HG03432 (cell line): ENCODE results near the gene SEPSECS.

Experiments used
- ATAC-seq: cut with Tn5 transposase; IDR thresholded peaks from one replicate; pipeline ENCODE4 v1.9.1; 2021; ENCODE audit warnings: mild to moderate bottlenecking, moderate library complexity; ENCODE audit not compliant: unreplicated experiment

SEPSECS gene

DNA sequence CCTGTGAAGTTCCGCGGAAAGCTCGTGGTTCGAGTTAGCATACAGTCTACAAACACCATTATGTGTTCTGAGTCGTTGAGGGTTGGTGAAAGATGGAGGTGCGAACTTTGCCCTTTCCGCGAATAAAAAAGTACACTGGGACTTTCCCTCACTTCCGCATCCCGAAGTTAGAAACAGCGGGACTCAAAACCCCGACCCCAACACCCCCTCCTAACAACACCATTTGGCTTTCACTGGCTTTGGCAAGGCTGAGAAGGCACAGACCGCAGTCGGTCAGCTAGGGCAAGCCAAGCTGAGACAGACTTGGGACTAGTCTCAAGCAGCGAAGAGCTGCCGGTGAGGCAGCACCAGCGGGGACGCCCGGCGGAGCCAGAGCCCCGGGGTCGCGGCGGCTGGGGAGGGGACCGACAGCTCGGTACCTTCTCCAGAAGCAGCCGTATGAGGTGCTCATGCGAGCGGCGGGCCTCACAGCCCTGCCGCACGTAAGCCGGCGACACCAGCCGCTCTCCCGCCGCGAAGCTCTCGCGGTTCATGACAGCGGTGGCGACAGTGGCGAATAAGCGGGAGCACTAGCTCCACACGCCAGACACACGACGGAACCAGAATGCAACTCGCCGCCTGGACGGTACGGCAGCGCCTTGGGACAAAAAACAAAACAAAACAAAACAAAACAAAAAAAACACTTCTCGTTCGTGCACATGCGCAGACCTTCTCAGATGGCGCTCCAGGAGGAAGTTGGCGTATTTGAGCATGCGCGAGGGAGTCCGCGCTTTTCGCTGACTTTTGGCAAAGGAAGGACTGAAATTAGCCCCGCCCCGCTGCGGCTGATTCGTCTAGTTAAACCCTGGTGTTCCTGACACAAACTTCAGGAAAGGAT is at the start of gene SEPSECS:
TSS of gene SEPSECS (minus strand) at position 613 of the 877 bp plus-strand sequence. CDS start at position 533, 80 bp downstream.
- peak; percentile 89 for ATAC-seq

DNA sequence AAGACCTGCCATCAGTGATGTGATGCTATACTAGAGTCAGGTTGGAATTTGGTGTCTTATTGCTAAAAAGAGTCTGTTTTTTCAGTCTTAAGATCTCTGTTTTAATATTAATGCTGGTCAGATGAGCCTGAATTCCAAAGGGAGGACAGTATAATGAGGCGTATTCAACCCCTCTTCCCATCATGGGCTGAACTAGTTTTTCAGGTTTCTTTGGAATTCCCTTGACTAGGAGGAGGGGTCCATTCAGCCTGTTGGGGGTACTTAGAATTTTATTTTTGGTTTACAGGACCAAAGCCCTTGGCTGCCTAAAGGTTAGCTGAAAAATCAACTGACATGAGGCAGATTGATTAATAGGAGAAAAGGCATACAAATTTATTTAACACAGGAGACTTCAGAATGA is 49.5 kb upstream of the SEPSECS start:
- ATAC-seq = no peak

DNA sequence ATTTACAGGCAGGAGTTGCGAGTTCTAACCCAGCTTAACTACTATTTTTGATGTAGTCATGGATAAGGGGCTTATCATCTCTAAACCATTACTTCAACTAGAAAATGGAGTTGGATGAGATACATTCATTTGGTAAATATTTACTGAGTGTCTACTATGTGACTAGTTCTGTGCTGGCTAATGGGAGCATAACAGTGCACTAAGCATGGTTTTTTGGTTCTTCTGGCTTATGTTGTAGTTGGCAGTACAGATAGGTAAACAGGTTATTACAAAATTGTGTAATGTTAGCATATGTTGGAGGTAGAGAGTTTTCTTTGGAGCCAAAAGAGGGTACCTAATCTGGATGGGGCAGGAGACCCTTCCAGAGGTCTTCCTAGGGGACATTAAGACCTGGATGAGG is 47.7 kb upstream of the SEPSECS start:
- no peak for ATAC-seq

DNA sequence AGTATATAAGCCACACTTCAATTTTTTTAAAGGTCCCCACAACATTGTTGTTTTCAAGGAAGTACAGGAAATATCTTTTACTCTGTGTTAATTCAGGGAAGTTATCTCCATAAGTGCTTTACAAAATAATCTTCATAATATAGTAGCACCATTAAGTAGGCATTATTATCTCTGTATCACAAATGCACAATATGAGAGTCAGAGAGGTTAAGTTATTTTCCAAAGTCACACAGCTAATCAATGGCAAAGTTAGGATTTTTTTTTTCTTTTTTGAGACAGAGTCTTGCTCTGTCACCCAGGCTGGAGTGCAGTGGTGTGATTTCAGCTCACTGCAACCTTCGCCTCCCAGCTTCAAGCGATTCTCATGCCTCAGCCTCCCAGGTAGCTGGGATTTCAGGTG is 38.5 kb upstream of the SEPSECS start:
- no peak for ATAC-seq

DNA sequence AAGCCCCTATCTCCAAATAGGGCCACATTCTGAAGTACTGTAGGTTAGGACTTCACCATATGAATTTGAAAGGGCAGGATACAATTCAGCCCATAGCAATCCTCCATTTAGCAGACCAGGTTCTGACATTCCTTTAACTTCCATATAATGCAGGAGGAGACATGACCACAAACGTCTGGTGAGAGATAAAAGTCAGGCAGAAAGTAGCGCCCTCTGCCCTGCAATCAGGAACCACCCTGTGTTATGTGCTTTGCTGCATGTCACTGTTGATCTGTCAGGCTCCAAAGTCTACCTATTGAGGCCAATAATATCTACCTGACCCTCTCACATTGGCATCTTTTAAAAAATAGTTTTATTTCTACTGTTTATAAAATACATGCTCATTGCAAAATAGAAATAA is 30.2 kb upstream of the SEPSECS start:
- ATAC-seq = no peak

DNA sequence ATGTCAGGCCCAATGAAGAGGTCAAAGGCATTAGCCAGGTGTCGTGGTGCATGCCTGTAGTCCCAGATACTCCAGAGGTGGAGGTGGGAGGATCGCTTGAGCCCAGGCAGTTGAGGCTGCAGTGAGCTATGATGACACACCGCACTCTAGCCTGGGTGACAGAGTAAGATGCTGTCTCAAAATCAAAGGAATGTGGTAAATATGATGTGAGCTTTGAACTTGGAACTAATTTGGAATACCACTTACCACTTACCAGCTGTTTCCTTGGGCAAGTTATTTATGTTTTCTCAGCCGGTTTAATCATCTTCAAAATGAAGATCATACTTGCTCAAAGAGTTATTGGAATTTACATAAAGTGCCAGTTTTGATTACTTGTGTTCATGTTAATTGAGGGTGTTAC is 23.8 kb upstream of the SEPSECS start:
- ATAC-seq = no peak

DNA sequence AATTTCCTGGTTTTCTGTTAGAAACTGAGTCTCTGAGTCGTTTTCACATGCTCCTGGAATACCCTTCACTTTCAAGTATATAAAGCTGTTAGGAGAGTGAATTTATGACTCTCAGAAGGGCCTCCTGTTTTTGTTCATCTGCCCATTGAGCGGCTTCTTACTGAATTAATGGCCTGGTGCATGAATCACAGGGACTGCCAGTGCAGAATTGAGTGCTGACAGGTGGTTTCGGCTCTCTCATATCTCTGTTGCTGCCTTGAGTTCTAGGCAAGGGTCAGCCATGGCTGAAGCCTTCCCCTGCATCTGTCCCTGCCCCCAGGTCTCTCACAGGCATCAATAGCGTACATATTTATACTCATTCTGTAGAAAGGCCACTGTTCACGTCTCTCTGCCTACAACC is 22.7 kb upstream of the SEPSECS start:
- no peak for ATAC-seq

DNA sequence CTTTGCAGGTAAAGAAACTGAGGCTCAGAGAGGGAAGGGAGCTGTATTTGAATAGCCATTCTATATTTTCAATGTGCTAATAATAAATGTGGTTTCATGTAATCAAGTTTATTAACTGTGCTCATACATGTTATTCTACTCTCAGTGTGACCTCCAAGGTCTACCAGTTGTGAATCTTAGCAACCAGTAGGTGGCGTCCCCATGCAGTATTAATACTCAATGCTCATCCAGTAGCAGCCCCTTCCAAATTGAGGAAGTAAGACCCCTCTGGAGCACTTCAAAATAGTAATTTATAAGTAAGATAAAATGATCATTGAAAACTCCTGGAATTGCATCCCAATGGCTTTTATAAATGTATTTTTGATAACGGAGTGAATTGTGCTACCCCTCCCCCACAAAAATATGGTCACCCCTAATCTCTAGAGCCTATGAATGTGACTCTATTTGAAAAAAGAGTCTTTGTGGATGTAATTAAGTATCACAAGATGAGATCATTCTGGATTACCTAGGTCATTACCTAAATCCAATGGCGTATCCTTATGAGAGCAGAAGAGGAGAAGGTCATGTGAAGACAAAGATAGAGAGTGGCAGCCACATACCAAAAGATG is 20.4 kb upstream of the SEPSECS start:
- peak; percentile 90 for ATAC-seq

DNA sequence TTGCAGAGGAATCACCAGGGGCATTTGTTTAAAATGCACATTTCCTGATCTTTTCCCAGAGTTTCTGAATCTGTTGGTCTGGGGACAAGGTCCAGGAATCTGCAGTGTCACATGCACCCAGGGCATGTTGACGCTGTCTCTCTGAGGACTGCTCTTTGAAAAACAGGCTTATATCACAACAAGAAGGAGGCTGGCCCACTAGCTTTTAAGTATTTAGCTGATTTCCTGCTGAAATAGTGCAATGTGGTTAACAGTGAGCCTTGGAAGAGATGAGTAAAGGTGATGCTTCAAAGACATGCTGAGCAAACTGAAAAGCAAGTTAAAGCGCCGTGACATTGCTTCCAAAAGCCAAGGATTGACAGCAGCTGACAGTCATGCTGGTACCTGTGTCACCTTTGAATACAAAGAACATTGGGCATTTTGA is 18.6 kb upstream of the SEPSECS start:
- ATAC-seq = no peak

DNA sequence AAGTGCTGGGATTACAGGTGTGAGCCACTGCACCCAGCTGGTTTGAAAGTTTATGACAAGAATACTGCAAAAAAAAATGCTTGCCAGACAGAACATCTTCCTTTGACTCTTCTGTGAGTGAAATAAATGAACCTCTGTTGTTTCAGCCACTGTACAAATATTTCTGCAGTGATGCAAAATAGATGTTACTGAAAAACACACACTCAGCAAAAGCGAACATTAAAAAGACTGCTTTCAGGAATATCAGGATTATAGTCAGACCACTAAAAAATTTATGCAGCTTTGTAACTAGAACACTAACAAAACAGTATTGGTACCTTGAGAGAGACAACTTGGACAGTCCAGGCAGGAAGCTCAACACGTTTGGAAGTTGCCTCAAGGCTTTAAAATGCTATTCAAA is 16.9 kb upstream of the SEPSECS start:
- no peak for ATAC-seq

DNA sequence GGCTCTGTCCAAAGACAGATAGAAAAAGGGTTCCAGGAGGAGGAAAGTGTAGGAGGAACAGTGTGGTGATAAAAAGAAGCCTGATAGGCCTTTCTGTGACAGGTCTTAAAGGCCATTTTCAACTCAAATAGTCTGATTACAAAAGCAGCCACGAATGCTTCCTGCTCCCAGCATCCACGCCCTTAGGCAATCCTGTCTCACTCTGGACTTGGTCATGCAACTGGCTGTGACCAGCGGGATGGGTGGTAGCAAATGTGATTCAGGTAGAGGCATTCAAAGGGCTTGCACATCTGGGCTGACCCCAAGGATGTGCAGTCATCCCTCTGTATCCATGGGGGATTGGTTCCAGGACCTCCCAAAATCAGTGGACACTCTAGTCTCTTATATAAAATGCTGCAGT is 14.4 kb upstream of the SEPSECS start:
- ATAC-seq = no peak

DNA sequence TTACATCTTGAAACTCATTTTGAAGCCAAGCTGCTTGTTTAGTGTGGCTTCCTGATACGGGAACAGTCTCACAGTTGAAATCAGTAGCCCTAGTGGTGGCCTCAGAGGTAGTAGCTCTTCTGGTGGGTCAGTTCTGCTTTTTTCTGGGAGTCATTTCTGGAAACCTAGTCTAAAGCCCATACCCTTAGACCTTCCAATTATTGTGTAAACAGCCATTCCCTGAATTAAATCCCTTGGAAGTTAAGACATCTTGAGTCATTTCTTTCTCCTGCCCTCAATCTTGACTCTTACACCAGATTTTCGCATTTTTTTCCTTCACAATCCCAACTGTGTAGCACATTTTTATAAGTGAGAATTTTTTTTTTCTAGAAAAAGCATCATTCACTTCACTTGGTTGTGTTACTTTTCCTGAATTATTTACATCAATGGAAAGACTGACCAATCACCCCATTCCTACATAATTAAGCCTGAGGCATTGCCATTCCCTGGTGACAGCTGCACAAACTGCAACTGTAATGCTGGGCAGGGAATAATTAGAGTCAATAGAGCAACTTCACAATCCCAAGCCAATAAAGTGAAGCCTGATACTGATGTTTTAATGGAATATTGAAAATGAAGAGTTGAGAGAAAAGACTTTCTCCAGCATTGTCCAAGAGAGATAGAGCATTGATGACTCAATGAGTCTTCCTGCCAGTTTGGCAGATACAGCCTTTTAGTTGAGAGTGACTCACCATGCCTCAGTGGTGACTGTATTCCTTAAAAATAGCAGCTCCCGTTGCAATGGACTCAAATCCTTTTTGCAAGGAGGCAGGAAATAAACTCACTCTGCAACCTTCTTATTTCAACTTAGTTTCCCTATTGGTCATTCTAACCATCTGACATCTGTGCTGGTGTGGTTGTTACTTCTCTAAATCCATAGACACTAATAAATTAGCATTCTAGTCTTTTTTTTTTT is 13.0 kb upstream of the SEPSECS start:
- ATAC-seq = peak; percentile 63

DNA sequence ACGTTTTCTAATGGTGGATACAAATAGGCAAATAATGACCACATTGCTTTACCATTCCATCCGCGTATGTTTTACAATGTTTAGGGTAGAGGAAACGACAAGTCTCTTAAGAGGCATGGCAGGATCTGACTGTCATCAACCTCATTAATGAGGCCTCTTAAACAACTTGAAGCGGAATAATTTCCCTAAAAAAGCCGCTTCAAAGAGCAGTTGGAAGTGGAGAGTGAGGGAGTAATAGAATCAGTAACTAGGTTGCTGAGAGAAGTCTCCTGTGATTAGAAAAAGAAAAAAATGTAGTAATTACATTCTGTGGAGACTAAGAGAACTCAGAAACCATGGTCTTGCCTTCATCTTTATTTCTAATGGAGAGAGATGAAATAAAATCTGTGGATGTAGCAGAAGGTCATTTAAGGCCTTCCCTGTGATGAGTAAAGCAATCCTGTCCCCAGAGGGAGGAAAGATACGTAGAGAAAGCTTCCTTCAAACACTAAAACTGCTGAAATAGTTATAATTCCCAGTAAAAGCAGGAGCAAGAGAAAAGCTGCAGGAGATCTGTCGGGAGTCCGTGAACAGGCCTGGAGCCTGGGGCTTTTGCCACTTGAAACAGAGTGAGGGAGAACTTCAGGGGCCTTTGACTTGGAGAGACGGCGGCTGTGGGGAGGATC is 11.1 kb upstream of the SEPSECS start:
- ATAC-seq = no peak

DNA sequence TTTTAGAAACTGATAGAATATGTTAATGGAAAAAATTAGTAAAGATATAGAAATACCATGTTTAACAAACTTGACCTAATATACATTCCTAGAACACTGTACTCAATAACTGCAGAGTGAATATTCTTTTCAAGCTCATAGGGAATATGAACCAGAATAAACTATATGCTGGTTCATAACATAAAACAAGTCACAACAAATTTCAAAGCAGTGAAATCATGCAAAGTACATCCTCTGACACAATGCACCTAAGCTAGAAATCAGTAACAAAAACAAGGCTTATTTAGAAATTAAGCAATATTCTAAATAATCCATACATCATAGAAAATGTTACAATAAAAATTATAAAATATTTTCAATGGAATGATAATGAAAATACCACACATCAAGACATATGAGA is 9.2 kb upstream of the SEPSECS start:
- no peak for ATAC-seq

DNA sequence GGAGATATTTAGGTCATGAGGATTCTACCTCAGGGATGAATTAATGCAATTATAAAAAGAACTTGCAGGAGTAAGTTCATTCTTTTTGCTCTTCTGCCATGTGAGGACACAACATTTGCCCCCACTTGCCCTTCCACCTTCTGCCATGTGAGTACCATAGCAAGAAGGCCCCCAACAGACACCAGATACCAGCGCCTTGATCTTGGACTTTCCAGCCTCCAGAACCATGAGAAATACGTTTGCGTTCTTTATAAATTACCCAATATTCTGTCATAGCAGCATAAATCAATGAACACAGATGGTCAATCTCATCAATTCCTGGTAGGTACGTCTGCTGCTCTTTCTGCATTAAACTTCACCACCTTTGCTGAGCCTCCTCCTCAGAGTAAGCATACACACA is 5.7 kb upstream of the SEPSECS start:
- ATAC-seq = no peak

DNA sequence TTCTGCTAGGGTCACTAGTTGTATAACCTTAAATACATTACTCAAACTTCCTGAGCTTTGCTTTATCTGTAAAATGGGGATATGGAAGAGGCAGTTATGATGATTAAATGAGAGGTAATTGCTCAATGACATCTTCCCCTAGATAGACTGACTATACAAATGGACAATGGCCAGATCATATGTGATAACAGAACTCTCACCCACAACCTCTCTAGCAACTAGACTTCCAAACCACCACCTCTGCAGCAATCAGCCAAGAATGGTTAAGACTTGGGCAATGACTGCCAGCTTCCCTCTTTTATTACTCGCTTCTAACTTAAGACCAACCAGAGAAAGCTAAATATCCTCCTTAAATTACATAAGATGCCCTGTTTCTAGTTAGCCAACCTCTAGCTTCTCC is 2.9 kb upstream of the SEPSECS start:
- ATAC-seq = no peak

DNA sequence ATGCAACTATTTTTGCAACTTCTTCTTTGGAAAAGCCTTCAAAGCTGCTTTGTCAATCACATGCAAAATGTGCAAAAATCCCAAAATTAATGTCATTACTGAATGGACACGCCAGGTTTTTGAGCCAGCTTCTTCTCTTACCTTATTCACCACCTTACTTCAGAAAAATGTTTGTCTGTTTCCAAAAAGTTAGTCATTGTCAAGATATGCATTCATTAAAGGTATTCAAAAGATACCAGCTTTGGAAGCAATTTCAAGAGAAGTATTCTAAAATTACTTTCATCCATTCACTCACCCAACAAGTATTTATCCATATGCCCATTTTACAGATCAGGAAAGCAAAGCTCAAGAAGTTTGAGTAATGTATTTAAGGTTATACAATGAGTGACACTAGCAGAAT is 2.3 kb upstream of the SEPSECS start:
- no peak for ATAC-seq

DNA sequence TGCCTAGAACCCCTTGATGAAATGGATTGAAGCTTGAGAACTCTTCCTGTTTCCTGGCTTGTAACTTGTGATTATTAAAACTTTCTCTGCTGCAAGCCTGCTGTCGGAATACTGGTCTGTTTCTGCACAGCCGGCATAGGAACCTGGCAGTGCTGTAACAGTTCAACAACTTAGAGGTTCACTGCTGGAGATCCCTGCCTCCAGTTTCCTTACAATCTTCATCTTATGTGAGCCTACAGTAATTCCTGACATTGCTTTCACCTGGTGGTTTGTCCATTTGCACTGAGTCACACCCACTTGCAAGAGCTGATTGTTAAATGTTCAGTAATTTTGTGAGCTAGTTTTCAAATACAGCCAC is 1.3 kb upstream of the SEPSECS start:
- no peak for ATAC-seq

DNA sequence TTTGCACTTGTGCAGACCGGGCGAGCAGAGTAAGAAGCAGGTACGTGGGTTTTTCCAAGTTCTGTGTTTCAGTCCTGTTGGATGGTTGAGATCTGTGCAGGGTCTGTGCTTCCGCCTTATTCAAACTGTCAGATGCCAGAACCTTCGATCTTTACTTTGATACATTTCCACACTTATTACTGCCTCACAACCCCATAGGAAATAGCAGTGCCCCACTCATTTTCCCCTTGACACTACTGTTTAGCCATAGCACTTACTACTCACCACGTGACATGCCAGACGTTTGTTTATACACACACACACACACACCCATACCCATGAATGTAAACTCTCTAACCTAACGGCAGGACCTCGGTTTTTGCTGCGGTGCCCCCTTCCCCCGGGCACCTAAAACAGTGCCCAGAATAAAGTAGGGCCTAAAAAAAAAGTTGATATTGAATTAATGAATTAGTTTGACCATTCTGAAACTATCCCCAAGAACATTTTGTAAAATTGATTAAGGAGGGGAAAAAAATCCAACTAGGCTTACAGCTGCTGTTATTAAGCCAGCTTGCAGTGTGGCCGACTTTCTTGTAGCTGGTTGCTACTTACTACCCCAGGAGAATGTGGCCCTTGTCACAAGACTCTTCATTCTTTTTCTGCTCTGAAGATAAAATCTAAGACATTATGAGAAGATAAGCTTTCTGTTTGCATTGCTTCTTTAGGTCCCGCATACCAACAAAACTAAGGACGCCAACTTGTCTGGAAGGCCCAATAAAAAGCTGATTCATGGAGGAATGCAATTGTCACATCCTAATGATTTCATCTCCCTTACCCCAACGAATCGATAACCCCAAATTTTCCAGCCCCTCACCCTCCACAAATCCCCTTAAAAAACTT is 704 bp upstream of the SEPSECS start:
- ATAC-seq = peak; percentile 35

DNA sequence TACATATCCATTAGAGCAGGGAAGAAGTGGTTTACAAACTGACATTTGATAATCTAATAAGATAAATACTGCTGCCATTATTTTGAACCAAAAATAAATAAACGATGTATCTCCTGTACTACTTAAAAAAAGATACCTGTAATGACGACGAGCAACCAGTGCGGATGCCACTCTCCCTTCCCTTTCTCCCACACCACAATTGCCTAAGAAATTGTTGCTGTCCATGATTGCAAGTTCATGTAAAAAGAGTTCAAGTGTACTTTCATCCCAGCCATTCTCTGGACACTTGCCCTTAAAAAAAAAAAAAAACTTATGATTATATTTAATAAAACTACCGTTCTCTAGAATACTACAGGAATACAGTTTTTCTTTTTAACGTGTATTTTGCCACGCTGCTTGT is 1.4 kb downstream of the SEPSECS start:
- no peak for ATAC-seq
